Purkinje cell (primary cell): ENCODE measurements around the gene BRDT. TPM values are rescaled to one million over a fixed set of nuclear protein-coding genes. Genes with fewer than 3 reads are reported as not detected.

ENCODE experiments used
- polyA plus RNA-seq: library from polyadenylated mRNA; unstranded; fragments of >200 nt; fragmentation: Nextera tagmentation; gene quantifications from 2 replicates; pipeline ENCODE4 v1.2.1, GENCODE V29; 2014

Gene BRDT
- 0.09 and 0.20 TPM in 2 replicates for polyA plus RNA-seq

GRCh38 chr1:91949356-91949699 is at the start of gene BRDT:
Gene BRDT (plus strand): TSS chr1:91949401. CDS start chr1:91962755, 13,354 bp downstream.

Other genes starting within 250 kb of the BRDT start
- 33.0 and 35.2 TPM in 2 replicates for gene TGFBR3, start 63.2 kb upstream of the BRDT start, polyA plus RNA-seq
- 10.4 and 19.9 TPM in 2 replicates for gene EPHX4, start 80.6 kb downstream of the BRDT start, polyA plus RNA-seq
- not detected in 2 replicates for gene SETSIP, start 126.0 kb downstream of the BRDT start, polyA plus RNA-seq
- gene BTBD8, start 130.9 kb downstream of the BRDT start, polyA plus RNA-seq: 573 and 622 TPM in 2 replicates